Activated CD8-positive, alpha-beta memory T cell treated with anti-CD3 and anti-CD28 coated beads for 1 hour (primary cell): ENCODE results near the gene ZNF608.

Source experiments
- DNase-seq, 2 donors: peaks; one replicate each; pipeline ENCODE4 v3.0.0-alpha.2; 2020; ENCODE audit warnings: low read depth in 1 of 2; ENCODE audit errors: extremely low read depth in 1 of 2

Gene ZNF608

DNA sequence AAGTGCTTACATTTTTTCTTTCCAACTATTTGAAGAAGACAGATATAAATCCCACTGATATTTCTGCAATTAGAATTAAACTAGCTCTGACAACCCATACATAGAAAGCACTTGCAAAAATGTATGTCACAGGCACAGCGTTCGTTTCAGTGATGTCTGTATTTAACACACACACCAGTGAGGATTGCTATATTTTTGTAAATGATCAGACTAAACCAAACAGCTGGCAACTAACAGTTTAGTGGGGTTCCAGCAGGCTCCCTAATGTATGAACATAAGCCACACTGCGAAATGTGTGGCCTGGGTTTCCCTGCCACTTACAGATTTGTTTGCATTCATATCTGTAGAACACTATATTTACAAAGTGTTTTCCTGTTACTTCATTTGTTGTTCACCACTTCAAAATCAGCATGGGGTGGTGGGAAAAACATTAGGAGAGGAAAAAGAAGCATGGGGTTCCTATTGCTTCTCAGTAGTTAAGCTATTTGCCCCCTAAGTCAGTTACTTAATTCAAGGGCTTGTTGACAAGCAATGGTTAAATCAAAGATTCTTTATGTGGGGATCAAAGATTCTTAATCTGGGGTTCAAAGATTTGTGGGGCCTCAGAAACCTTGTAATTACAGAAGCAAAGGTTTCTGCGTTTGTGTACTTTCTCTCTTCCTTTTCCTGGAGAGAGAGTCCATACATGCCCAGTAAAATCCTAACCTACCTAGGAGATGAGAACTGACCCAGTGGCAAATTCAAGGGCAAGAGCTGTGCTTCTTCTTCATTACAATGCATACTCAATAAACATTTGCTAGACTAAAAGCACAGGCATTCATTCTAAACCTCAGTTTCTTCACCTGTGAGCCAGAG, 27.1 kb downstream of the ZNF608 start:
- no peak for DNase-seq

DNA sequence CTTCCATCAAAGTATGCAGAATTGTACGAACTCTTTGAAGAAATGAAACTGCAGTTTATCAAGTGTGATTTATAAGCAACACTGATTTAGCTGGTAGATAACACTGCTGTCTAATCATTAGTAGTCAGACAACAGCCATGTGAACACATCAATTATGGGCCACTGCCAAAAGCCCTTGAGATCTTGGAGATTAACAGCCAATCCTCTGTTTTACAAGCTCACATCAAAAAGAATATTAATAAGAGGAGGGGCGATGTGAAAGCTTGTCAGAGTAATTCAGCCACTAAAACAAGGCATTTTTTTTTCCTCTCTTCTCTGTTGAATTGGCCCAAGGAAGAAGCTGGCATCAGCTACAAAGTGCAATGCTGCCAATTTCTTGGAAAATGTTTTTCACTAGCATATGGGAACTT, 28.1 kb downstream of the ZNF608 start:
- no peak for DNase-seq

- no peak for DNase-seq
Measured at GRCh38 chr5:124716169-124716568, 30.3 kb downstream of the ZNF608 start.

DNA sequence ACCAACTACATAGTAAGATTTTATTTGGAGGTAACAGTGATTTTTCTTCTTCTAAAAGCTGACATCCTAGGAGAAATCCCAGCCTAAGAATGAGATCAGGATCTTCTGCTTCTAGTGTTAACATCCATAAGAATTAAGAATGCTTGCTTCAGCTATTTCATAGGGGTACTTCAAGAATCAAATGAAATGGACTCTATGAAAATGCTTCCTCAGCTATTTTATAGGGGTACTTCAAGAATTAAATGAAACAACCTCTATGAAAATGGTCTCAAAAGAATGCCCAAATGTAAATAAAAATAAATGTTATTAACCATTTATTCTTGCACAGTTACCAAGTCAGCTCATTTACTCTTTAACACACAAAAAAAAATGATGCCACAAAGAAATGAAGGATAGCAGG, 31.5 kb downstream of the ZNF608 start:
- no peak for DNase-seq

DNA sequence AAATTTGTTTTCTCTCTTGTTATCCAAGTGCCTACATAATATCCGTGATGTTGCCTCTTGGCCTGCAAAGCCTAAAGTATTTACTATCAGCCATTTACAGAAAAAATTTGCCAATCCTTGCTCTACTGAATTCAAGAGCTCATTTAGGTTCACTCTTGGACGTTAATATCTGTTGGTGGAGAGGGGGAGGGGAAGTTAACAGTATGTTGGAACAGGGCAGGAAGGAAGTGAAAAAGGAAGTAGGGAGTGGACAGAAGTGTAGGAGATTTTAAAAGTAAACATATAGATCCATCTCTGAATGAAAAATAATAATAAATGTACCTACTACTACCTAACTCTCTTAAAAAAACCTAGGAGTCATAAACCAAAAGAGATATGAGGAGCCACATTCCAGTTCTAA, 32.8 kb downstream of the ZNF608 start:
- DNase-seq, result no peak

DNA sequence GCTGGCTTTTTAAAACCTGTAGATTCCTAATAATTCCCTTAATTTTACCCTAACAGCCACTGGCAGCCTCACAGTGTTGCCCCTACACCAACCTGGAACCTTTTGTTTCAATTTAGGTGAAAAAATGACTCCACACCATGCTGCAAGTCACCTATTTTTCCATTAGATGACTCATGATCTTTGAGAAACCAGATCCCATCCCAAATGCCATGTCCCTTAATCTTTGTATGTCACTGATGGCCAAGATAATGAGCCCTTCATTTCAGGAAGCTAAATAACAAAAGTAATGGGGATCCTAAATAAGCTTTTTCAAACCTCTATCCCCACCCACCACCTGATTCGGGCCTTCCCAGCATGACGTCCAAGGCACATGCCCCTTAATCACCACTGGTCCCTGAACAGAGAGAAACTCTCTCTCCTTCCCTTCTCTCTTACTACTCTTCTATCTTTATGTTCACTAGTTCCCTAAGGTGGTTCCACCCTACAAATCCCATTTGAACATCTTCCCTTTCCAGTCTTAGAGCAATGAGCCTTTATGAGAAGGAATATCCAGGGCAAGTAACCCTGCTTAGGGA, 33.6 kb downstream of the ZNF608 start:
- DNase-seq, result no peak

DNA sequence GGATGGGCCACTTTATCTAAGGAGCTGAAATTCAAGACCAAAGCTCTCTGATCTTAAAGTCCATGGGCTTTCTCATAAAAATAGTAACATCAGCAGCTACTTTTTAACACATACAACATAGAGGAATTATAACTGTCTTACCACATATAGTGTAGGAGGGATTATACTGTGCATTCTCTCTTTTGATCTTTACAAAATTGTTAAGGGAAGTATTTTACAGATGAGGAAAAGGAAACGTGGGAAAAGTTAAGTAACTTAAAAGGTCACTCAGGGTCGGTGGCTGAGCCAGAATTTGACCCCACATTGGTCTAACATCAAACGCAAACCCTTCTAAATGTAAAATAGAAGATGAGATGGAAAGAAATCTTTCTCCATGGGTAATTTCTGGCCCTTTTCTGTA, 38.4 kb downstream of the ZNF608 start:
- no peak for DNase-seq

DNA sequence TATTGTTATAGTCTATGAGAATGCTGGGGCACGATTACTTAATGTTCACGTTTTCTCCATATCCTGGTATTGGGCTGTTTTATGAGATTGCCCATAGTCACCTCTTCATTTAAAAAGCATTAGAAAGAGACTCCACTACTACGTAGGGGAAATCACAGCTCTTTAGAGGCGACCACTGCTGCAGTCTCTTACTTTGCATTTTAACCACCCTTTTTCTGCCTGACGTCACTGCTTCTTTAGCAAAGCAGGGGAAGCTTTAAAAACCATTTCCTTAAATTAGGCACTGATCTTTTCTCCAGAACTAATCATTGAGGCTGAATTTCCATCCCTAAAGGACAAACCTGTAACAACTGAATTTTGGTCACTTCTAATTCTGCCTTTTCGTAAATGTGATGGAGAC, 38.9 kb downstream of the ZNF608 start:
- no peak for DNase-seq

DNA sequence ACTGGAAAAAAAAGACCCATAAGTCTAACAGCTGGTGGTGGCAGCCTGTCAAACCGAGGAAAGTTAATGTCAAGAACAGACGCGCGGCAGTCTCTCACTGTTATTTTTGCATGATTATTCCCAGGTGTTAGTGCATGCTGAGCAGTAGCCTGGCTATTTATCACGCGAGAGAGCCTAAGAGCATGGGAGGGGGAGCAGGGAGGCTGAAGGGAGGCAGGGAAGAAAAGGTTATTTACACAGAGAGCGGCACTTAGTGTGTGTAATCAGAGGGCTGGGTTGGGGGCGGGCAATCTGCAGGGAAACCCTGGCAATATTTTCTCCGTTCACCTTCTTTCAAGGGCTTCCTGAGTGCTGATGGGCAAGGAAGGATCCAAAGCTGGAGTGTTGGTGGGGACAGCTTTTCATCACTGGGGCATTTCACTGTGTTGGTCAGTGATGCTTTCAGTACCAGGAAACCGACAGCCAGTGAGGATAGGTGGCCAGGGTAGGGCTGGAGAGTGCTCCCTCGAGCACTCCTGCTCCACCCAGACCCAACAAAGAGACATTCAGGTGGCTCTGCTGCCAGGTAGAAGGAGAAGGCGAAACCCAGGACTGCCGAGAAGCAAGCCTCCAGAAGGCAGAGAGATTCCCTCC, 39.6 kb downstream of the ZNF608 start:
- no peak for DNase-seq

GRCh38 chr5:124706051-124706450, 40.4 kb downstream of the ZNF608 start:
- no peak for DNase-seq

DNA sequence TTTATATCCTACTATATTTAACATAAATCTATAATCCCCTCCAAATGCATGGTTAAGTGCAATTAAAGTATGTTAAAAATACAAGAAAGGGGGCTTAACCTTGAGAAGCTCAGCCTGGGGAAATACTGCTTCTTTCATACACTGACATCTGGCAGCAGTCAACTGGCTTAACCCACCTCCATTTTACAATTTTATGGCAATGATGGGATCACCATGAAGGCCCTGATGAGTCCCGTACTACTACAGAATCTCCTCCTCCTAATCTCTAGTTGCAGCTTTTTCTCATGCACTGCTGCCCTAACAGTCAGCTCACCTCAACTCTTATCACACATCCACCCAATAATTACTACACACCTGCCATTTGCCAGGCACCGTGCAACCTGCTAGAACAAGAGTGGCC, 40.9 kb downstream of the ZNF608 start:
- DNase-seq, result no peak

- no peak for DNase-seq
Measured at GRCh38 chr5:124704594-124705284, 41.7 kb downstream of the ZNF608 start.

DNA sequence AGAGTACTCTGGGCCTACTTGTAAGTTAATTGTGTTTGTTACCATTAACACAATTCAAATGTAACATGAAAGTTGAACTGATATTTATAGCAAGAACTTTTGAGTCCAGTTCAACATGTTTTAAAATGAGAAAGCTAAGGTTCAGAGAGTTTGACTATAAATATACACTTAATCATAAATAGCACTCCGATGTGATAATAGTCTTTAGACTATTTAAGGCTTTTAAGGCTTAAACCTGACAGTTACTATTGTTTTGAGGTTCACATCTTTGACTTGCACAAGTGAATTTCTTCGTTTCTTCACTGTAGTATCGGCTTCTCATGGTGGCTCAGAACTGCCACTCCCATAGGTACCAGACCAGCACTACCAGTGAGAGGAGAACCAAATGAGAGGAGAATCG, 42.4 kb downstream of the ZNF608 start:
- DNase-seq, result no peak

DNA sequence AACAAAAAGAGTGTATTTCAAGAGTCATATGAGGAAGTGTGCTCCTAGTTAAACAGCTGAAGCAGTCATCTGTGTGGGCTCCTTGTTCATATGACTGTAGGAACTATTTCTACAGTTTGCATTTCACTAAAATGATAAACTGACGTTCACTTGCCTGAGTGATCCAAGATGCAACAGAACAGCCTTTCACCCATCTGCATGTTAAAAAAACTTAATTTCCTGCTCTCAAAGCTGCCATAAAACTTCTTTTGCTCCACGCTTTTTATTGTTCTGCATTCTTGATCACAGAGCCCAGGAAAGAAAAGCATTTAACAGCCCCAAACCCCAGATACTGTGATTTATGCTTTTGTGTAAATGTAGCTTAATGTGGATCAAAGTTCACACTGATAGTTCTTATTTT, 43.9 kb downstream of the ZNF608 start:
- no peak for DNase-seq

- no peak for DNase-seq
Measured at GRCh38 chr5:124701873-124702425, 44.5 kb downstream of the ZNF608 start.

GRCh38 chr5:124701016-124701415, 45.4 kb downstream of the ZNF608 start:
- no peak for DNase-seq

DNA sequence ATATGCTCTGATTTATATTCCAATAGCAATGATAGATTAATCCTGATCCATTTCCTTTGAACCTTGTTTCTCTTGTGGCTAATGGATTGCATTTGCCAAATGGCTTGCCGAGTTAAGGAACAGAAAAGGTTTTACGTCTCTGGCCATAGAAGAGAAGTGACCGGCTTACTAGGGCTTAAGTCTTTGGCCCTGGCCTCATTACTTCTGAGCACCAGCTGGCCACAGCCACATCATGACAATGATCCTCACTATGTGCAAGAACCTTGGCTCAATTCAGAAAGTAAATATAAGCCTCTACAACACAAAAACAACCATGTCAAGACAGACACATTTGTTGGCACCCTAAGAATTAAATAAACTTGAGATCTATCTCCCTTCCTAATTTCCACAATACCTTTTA, 46.1 kb downstream of the ZNF608 start:
- no peak for DNase-seq

DNA sequence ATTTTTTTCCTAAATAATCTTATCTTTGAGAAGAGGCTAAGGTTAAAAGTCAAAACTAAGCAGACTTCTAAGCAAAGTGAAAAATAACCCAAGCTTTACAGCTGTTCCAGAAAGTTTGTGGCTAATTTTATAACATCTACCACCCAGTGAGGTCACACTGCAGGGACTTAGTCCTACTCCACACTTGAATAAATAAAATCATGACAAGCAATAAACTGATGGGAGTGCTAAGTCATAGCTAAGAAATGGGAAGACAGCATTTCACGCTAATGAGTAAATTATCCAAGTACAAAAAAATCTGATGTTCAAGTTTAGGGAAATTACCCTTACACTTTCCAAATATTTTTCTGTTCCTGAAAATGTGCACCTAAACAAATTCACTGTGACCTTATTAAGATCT, 47.7 kb downstream of the ZNF608 start:
- DNase-seq, result no peak

GRCh38 chr5:124697933-124698591, 48.4 kb downstream of the ZNF608 start:
- DNase-seq, result no peak

- DNase-seq, result no peak
Measured at GRCh38 chr5:124697501-124697900, 48.9 kb downstream of the ZNF608 start.

GRCh38 chr5:124696898-124697297, 49.5 kb downstream of the ZNF608 start:
- no peak for DNase-seq
